Small intestine (tissue), 7 donors: ENCODE results near the gene XPC. TPM values are rescaled to one million over a fixed set of nuclear protein-coding genes. Genes with fewer than 3 reads are reported as not detected.

Experiments used
- DNase-seq, 2 donors: peaks; one replicate each; pipeline versions ENCODE4 v3.0.0 to v3.0.0-alpha.2; 2013
- FAIRE-seq: peaks from 2 replicates; lab custom pipeline; 2012; peaks lifted over from hg19 to GRCh38; lab: Jason Lieb, UNC
- H3K27ac ChIP-seq, 3 donors: one replicate each; pipeline ENCODE4 v1.5.1; 2013; ENCODE audit warnings: low read length in 2 of 3, mild to moderate bottlenecking in 2 of 3, control low read depth in 1 of 3, inconsistent platforms in 1 of 3, low read depth in 1 of 3, moderate library complexity in 1 of 3
- H3K27me3 ChIP-seq, 3 donors: one replicate each; pipeline ENCODE4 v1.6.1; 2013; ENCODE audit warnings: low read length in 3 of 3, inconsistent platforms in 1 of 3; ENCODE audit not compliant: control insufficient read depth in 3 of 3, insufficient read depth in 3 of 3
- H3K36me3 ChIP-seq, 3 donors: one replicate each; pipeline ENCODE4 v1.6.1; 2013; ENCODE audit warnings: low read length in 3 of 3, inconsistent platforms in 1 of 3, low read depth in 1 of 3, mild to moderate bottlenecking in 1 of 3, moderate library complexity in 1 of 3; ENCODE audit not compliant: control insufficient read depth in 3 of 3, insufficient read depth in 2 of 3
- H3K4me1 ChIP-seq, 3 donors: one replicate each; pipeline ENCODE4 v1.6.1; 2013; ENCODE audit warnings: low read length in 2 of 3, inconsistent platforms in 1 of 3, low read depth in 1 of 3, mild to moderate bottlenecking in 1 of 3, moderate library complexity in 1 of 3; ENCODE audit not compliant: control insufficient read depth in 3 of 3, insufficient read depth in 2 of 3
- H3K4me3 ChIP-seq, 3 donors: one replicate each; pipeline ENCODE4 v1.5.1; 2013; ENCODE audit warnings: low read length in 3 of 3, control low read depth in 1 of 3, inconsistent platforms in 1 of 3, low read depth in 1 of 3, mild to moderate bottlenecking in 1 of 3, moderate library complexity in 1 of 3
- H3K9me3 ChIP-seq, 2 donors: one replicate each; pipeline ENCODE4 v1.6.1; 2013; ENCODE audit warnings: low read depth in 1 of 2, low read length in 1 of 2; ENCODE audit not compliant: control insufficient read depth in 2 of 2, insufficient read depth in 1 of 2
- WGBS, 3 donors: extraction: QIAGEN DNeasy Blood & Tissue Kit; methylation state at CpG; one replicate each; pipeline ENCODE4 v1.1.7; 2013; 5-methylcytosine and 5-hydroxymethylcytosine counted together
- polyA plus RNA-seq, 4 donors: library from polyadenylated mRNA; stranded (reverse) in 3 of 4; unstranded in 1 of 4; fragments of 200-250 nt in 3 of 4; fragments of 120-200 nt in 1 of 4; gene quantifications; one replicate each; pipeline versions ENCODE4 v1.2.1 to v1.2.3, GENCODE V29; 2013
- donor health status: healthy with polysubstance abuse.
- donor health status: control.
- donor health status: control.
- donor health status: Bipolar disorder and iron deficiency.
- donor health status: healthy.

XPC gene
- polyA plus RNA-seq, 4 donors, result 17.3 to 38.6 (median 24.4) TPM

DNA sequence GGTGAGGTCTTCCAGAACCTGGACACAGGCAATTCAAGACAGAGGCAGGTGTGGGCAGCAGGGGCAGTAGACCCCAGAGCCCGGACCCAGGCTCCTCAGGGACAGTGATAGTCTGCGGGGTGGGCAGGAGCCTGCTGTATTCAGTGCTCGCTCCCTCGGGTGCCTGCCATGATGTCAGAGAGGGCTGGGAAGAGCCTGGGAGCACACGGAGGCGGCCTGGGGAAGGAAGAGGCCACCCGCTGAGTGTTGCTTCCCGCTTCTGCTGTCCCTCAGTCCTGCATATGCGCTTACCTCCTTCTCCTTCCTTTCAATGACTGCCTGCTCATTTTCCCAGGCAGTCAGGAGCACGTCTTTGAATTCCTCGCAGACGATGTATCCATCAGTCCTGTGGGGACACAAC is 30.8 kb downstream of the XPC start:
- H3K36me3 ChIP-seq, result peaks cover 3 to 76% (median 25%) of the 10 kb centered on the region in 3 donors
- FAIRE-seq, result no peak

DNA sequence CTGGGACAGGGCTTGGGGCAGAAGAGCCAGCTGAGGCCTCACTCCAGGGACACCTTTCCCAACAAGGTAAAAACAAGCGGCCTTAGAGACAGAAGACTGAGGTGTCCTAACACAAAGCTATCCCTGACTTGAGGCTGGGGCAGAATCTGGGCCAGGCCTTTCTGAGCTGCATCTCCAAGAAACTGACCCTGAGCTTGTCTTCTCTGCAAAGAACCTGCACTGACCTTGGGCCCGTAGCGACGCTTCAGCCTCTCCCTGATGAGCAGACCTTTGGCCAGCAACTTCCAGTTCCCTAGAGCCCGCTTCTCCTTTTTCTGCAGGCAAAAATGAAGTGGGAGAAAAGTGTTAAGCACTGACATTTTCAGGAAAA is 31.4 kb downstream of the XPC start:
- Histone ChIP-seq H3K36me3 (peaks cover 3 to 72% (median 23%) of the 10 kb centered on the region in 3 donors), H3K4me3 (no peak overlapping the region), H3K9me3 (no peaks in the 10 kb centered on the region), H3K27ac (no peak overlapping the region), H3K27me3 (no peaks in the 10 kb centered on the region), H3K4me1 (peaks cover 0 to 22% (median 2%) of the 10 kb centered on the region in 3 donors)
- no peak for FAIRE-seq
- peak in 1 of 2 donors; percentile 40 for DNase-seq
- 55 to 77% (median 59%) methylated on average over 5 of the region's 5 CpGs for WGBS, 3 donors

More for the DNA sequence above, 30.8 kb downstream of the XPC start:
- Histone ChIP-seq H3K27me3 (no peaks in the 10 kb centered on the region), H3K4me1 (peaks cover 0 to 28% (median 2%) of the 10 kb centered on the region in 3 donors), H3K27ac (no peak overlapping the region), H3K4me3 (no peak overlapping the region), H3K9me3 (no peaks in the 10 kb centered on the region)
- 86 to 91% (median 88%) methylated on average over 12 of the region's 12 CpGs for WGBS, 3 donors
- DNase-seq, result no peak

DNA sequence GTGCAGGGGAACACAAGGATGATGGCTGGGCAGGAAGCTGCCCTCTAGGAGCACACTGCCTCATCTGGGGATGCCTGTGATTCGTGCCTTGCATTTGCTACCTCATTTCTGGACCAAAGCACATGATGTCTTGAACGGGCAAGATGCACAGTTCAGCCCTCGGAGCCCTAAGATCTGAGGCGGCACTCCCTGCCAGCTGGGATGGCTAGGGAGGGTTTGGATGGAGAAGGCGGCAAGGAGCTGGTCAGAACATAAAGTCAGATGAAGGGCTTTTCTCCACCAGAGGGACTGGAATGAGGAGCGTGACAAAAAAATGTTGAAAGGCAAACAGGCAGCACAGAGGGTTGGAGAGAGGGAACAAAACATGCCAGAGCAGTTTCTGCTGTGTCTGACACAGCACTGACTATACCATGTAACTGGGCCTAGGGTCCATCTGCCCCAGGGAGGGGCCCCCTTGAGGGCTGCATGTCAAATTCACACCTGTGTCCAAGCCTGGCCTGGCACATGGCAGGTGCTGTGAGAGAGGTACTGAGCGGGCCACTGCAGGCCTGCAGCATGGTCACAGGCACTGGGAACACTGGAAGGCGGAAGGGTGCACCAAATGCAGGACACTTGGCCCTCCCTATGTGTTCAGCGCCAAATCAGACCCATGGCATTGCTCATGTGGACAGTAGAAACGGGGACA is 31.9 kb downstream of the XPC start:
- Histone ChIP-seq H3K9me3 (no peaks in the 10 kb centered on the region), H3K4me1 (peaks cover 0 to 22% (median 2%) of the 10 kb centered on the region in 3 donors), H3K27me3 (no peaks in the 10 kb centered on the region), H3K27ac (peak overlapping the region in 1 of 3 donors; percentile 1), H3K36me3 (peaks cover 3 to 72% (median 20%) of the 10 kb centered on the region in 3 donors), H3K4me3 (no peak overlapping the region)
- WGBS, 3 donors, result 87 to 90% (median 87%) methylated on average over 10 of the region's 10 CpGs
- no peak for FAIRE-seq
- DNase-seq, result no peak

DNA sequence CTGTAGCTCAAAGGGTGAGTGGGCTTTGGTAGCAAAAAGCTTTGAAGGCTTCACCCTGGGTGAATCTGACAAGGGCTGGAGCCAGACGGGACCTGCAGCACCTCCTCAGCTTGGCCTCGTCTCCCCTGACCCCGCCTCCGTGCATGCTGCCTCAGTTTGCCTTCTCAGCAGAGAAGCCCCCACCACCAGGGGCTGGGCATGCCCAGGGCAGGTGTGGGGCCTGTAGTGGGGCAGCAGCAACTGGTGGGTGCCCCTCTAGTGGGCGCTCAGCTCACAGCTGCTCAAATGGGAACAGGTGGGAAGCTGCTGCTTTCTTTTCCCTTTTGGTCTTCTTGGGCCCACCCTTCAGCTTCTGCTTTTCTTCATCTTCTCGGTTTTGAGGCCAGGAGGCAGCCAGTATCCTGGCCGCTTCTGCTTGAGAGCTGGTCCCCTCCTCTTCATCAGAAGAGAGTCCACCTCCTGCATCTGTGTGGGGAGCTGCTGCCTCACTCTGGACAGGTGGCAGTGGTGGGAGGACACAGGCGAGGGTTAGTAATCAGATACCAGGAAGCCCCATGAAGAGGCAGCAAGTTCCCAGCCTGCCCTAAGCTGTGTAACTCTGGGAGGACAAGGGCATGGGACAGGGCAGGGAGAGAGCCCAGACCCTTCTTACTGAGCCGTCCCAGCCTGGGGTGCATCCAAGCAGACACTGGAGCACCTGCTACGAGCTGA is 32.6 kb downstream of the XPC start:
- 89 to 91% (median 90%) methylated on average over 10 of the region's 10 CpGs for WGBS, 3 donors

GRCh38 chr3:14145236-14145635 is 33.2 kb downstream of the XPC start:
- DNase-seq (no peak), FAIRE-seq (no peak)
- Histone ChIP-seq H3K4me3 (no peak overlapping the region), H3K9me3 (no peaks in the 10 kb centered on the region), H3K4me1 (peaks cover 0 to 22% (median 2%) of the 10 kb centered on the region in 3 donors), H3K36me3 (peaks cover 0 to 72% (median 20%) of the 10 kb centered on the region in 3 donors), H3K27ac (peak overlapping the region; percentile 58 to 84 (median 60)), H3K27me3 (no peaks in the 10 kb centered on the region)
- 90 to 93% (median 92%) methylated on average over 9 of the region's 9 CpGs for WGBS, 3 donors

More for the DNA sequence above, 32.6 kb downstream of the XPC start:
- FAIRE-seq (no peak), DNase-seq (no peak)
- H3K27me3 ChIP-seq, result no peaks in the 10 kb centered on the region
- H3K4me3 ChIP-seq, result no peak overlapping the region
- H3K36me3 ChIP-seq, result peaks cover 0 to 72% (median 20%) of the 10 kb centered on the region in 3 donors
- no peaks in the 10 kb centered on the region for H3K9me3 ChIP-seq
- H3K27ac ChIP-seq, result peak overlapping the region in 2 of 3 donors; percentile 58 to 60
- H3K4me1 ChIP-seq, result peaks cover 0 to 22% (median 2%) of the 10 kb centered on the region in 3 donors

DNA sequence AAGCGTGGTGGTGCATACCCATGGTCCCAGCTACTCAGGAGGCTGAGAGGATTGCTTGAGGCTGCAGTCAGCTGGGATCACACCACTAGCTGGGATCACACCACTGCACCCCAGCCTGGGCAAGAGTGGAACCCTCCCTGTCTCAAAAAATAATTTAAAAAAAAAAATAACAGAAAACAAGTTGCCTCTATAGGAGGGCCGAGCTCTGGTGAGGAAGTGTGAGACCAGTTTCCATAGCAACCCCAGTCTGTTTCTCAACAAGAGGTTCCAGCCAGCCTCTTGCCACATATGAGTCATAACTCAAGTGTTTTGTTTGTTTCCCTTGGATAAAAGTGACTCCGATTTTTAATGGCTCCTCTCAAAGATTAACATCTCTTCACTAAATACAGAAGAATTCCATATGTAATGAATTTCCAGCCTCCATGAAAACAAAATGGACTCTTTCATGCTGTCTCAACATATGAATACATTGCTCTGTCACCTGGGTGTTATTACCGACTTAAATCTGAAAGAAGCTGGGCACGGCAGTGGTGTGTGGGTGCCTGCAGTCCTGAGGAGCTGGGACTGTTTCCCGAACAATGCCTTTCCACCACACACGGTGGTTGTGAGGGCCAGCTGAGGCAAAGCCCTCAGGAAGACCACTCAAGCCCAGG is 33.9 kb downstream of the XPC start:
- H3K9me3 ChIP-seq, result no peaks in the 10 kb centered on the region
- DNase-seq (peak; percentile 90 to 92), FAIRE-seq (peak; percentile 73)
- H3K27me3 ChIP-seq, result no peaks in the 10 kb centered on the region
- WGBS, 3 donors, result 10 to 15% (median 11%) methylated on average over 7 of the region's 7 CpGs
- H3K4me3 ChIP-seq, result no peak overlapping the region
- H3K4me1 ChIP-seq, result peaks cover 0 to 22% (median 2%) of the 10 kb centered on the region in 3 donors
- peak overlapping the region; percentile 66 to 94 (median 84) for H3K27ac ChIP-seq
- peaks cover 0 to 75% (median 16%) of the 10 kb centered on the region in 3 donors for H3K36me3 ChIP-seq

DNA sequence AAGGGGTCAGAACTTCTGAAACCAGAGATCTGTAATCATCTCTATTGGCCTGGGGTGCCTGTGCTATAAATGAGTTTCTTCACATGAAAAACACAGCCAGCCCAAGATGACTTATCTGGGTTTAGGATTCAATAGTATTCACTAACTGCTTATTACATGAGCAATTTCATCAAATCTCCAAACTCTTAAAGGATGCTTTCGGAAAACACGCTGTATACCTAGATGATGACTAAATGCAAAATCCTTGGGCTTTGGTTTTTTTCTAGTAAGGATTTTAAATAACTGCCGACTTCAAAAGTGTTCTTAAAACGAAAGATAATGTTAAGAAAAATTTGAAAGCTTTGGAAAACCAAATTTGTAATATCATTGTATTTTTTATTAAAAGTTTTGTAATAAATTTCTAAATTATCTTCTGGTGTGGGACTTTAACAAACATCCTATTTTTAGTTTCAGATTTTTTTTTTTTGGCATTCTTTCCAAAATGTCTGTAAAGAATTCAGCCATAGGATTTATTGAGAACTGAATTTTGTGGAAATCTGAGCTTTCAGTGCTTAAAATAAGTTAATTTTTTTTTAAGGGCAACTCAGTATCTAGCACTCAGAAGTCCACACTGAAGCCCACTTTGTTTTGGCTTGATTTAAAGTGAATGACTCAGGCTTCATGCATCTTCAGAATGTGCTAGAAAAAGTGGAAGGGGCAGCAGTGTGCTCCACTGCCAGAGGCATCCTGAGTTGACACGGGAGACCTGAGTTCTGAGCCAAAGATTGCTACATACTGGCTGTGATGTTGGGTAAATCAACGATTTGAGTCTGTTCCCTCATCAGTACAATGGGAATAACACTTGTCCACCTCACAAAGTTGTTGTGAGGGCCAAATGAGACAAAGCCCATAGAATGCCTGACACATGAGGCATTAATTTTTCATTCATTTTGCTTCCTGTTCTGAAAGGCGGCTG is 34.9 kb downstream of the XPC start:
- H3K27me3 ChIP-seq, result no peaks in the 10 kb centered on the region
- peak overlapping the region; percentile 39 to 93 (median 84) for H3K27ac ChIP-seq
- peaks cover 3 to 77% (median 18%) of the 10 kb centered on the region in 3 donors for H3K36me3 ChIP-seq
- no peaks in the 10 kb centered on the region for H3K9me3 ChIP-seq
- 62 to 70% (median 70%) methylated on average over 7 of the region's 7 CpGs for WGBS, 3 donors
- no peak overlapping the region for H3K4me3 ChIP-seq
- peaks cover 0 to 22% (median 2%) of the 10 kb centered on the region in 3 donors for H3K4me1 ChIP-seq
- DNase-seq (no peak), FAIRE-seq (no peak)
